A204.1 (cell line): ENCODE data around the gene CXCR6.
"Not testable (repeated sequence)": the region's sequence is repeated elsewhere in the genome, so short reads cannot be mapped to it uniquely, and the experiment has no call there.

Experiments used
- FAIRE-seq: peaks from 2 replicates; lab custom pipeline; 2012; peaks lifted over from hg19 to GRCh38; lab: Jason Lieb, UNC

The CXCR6 gene

GRCh38 chr3:45991341-45991740 lies 48.1 kb downstream of the CXCR6 start:
- FAIRE-seq: no peak

- FAIRE-seq: no peak
Measured at GRCh38 chr3:45992133-45992729, 49.0 kb downstream of the CXCR6 start.

DNA sequence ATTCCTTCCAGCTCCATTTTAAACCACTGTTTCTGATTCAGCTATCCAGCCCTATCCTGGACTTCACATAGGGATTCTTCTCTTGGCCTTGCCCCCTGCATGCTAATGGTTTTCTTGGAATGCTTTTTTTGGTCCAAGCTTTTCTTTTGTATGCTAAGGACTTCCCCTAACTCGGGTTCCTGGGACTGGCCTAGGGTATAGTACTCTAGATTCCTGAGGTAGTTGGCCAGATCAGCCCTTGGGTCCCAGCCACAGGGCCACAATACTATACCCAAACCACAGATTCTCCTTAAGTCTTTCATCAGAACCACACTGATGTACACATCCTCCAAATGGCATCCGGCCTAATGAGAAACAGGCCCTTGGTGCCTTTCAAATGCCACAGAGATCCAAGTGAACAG lies 49.6 kb downstream of the CXCR6 start:
- no peak for FAIRE-seq

- no peak for FAIRE-seq
Measured at GRCh38 chr3:45993421-45994027, 50.3 kb downstream of the CXCR6 start.

GRCh38 chr3:45994419-45995235 lies 51.4 kb downstream of the CXCR6 start:
- FAIRE-seq: no peak

DNA sequence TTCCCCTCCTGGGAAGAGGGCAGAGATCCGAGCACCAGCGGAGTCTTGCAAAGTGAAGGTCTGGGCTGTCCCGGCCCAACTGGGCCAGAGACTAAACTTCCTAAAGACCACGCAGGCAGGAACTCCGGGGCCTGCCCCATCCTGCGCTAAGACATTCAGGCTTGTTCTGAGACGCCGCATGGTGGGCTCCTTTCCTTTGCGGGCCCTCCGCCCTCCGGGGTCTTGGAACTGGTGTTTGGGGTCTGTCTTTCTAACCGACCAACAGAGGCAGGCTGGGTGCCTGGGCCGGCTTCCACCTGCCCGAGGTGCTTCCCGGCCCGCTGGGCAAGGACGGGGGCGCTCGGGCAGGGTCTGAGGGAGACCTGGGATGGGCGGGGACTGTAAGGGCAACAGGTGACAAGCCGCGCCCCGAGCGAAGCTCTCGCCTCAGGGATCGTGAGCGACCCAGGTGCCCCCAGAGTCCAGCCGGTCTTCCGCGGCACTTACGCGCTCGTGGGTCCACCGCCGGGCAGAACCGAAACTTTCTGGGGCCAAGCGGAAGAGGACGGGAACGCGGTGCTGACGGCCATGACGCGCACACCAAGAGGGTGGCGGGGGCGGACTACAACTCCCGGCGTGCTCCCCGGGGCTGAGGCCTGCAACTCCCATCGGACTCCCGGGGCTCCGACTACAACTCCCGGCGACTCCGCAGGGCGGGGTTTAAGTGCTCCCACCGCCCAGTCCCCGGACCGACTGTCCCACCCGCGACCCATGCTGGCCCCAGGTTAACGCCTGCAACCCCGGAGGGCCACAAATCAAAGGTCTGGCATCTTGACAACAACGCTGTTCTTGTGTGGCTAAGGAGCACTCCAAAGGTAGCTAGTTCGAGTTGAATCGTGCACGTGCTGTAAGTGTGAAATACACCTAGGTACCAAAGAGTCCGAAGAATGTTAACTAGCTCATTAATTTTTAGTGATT lies 52.2 kb downstream of the CXCR6 start, which contains the start of gene FYCO1:
Gene FYCO1, minus strand, starts transcription at position 589 of the 957 bp plus-strand sequence. CDS start 10,914 bp downstream, outside the sequence.
- no peak for FAIRE-seq

DNA sequence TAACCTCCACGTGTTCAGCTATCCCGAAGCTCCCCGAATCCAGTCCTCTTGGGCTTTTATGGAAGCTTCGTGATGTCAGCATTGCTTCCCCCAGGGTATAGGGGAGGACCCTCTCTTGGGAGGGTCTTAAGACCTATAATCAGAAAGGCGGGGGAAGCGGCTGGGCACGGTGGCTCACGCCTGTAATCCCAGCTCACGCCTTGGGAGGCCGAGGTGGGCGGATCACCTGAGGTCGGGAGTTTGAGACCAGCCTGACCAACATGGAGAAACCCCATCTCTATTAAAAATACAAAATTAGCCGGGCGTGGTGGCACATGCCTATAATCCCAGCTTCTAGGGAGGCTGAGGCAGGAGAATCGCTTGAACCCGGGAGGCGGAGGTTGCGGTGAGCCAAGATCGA lies 54.2 kb downstream of the CXCR6 start:
- FAIRE-seq: not testable (repeated sequence)

DNA sequence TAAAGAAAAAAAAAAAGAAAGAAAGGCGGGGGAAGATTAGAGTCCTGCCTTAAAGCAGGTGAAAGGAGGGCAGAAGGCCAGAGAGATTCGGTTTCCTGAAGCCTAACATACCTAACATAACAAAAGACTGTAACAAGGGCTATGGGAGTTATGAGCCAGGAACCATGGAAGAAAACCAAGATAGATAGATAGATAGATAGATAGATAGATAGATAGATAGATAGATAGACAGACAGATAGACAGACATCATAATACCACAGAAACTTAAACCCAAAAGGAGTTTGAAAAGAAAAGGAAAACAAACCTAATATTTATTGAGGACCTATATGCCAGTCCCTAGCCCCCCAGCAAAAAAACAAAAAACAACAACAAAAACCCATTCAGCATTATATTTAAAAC lies 54.7 kb downstream of the CXCR6 start:
- FAIRE-seq: no peak
